ENCODE data around the gene DIP2A. TPM values are rescaled to one million over a fixed set of nuclear protein-coding genes. Genes with fewer than 3 reads are reported as not detected.

DIP2A gene
- total RNA-seq, 1 experiment from 2014 or later: 22.9 TPM

DNA sequence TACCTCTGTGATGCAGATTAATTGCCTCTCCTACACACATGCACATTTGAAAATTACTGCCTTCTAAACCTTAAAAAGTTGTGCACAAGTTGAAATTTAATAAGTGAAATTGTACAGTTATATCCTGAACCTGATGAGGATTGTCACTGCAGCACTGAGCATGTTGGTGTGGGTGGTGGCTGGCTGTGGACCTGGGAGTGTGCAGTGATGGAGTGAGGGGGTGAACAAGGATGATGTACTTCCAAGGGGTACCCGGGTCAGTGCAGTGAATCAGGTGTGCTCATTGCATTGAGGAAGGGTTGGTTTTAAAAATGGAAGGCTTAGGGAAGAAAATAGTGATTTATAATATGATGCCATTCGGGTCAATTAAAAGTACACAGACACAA is 24.1 kb downstream of the DIP2A start:
- POLR2A ChIA-PET: no interaction called here
- intact Hi-C loops (cut with micrococcal nuclease; ENCODE audit: unreplicated experiment) (no loop called here), in situ Hi-C loops (cut with HindIII; ENCODE audit: low pct_unique_long_range_greater_than_20kb, low sequenced_read_pairs) (no loop called here)
- no peaks in the 10 kb centered on the region for H3K36me3 ChIP-seq (ENCODE audit: control insufficient read depth, insufficient read depth, low read length)
- ATAC-seq (no peak), DNase-seq (ENCODE audit: low read depth, low spot score) (no peak)
- no peaks in the 10 kb centered on the region for H3K4me1 ChIP-seq (ENCODE audit: control insufficient read depth, insufficient read depth, low read length)
- no peak overlapping the region for H3K4me3 ChIP-seq (ENCODE audit: low read depth in 2 of 2, low read length in 2 of 2)
- CTCF ChIA-PET: no interaction called here
- no peaks in the 10 kb centered on the region for H3K9me3 ChIP-seq (ENCODE audit: control insufficient read depth, insufficient read depth, low read depth, low read length)
- H3K27me3 ChIP-seq (ENCODE audit: control insufficient read depth, insufficient read depth, low read length): no peaks in the 10 kb centered on the region
- TF ChIP-seq SIN3A (IDR thresholded peaks at IDR 0.05; ENCODE audit: borderline replicate concordance, insufficient read depth, low read depth, low read length): no peak
- no peak for TF ChIP-seq POLR2AphosphoS5 (IDR thresholded peaks at IDR 0.05; ENCODE audit: low read depth, low read length)
- TF ChIP-seq CTCF (IDR thresholded peaks at IDR 0.05): no peak
- TF ChIP-seq TCF7L2 (IDR thresholded peaks at IDR 0.05; ENCODE audit: low read depth, low read length): no peak
- TF ChIP-seq, protein P1, sequence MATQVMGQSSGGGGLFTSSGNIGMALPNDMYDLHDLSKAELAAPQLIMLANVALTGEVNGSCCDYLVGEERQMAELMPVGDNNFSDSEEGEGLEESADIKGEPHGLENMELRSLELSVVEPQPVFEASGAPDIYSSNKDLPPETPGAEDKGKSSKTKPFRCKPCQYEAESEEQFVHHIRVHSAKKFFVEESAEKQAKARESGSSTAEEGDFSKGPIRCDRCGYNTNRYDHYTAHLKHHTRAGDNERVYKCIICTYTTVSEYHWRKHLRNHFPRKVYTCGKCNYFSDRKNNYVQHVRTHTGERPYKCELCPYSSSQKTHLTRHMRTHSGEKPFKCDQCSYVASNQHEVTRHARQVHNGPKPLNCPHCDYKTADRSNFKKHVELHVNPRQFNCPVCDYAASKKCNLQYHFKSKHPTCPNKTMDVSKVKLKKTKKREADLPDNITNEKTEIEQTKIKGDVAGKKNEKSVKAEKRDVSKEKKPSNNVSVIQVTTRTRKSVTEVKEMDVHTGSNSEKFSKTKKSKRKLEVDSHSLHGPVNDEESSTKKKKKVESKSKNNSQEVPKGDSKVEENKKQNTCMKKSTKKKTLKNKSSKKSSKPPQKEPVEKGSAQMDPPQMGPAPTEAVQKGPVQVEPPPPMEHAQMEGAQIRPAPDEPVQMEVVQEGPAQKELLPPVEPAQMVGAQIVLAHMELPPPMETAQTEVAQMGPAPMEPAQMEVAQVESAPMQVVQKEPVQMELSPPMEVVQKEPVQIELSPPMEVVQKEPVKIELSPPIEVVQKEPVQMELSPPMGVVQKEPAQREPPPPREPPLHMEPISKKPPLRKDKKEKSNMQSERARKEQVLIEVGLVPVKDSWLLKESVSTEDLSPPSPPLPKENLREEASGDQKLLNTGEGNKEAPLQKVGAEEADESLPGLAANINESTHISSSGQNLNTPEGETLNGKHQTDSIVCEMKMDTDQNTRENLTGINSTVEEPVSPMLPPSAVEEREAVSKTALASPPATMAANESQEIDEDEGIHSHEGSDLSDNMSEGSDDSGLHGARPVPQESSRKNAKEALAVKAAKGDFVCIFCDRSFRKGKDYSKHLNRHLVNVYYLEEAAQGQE (IDR thresholded peaks at IDR 0.05; ENCODE audit: insufficient read depth in 1 of 2, low read depth in 2 of 2, low read length in 1 of 2): no peak
- no peak overlapping the region for H3K27ac ChIP-seq (ENCODE audit: low read length)
- BruUV-seq (replicated peaks): no TSS peak

DNA sequence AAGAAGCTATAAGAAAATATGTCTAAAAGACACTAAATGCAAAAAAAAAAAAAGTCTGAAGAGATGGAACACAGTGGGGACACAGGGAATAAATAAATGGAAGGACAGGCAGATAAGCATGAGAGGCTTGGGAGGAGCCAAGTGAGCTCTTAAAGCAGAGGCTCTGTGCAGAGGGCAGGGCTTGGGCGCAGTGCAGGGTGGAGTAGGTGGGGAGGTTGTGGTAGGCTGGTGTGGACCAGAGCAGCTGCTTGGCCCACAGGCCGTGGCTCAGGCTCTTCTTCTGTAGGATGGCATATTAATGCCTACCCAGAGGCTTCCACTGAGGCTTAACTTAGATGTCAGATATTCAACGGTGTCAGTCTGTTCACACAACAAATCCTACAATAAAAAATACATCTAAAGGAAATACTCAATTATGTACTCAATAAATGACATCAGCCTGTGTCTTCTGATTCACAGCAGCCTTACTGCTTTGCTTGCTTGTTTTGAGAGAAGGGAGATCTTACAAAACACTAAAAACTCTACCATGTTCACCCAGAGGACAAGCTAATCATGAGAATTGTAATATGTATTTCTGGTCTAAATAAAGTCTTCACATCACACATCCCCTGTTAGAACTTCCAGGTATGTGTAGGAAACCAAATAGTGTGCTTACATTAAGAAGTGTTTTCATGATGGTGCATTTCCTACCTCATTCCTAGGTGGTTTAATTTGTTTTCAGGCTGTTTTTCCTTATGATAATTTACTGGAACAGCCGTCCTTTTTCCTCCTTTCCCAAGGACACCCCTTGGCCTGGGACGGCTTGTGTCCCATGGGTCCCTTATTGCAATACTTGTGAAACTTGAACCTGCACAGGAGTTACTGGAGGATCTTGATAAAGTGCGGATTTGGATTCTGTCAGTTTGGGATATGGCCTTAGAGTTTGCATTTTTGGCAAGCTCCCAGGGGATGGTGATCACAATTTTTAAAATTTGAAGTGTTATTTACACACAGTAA is 24.9 kb downstream of the DIP2A start:
- H3K27ac ChIP-seq (ENCODE audit: low read length): no peak overlapping the region
- ChIA-PET POLR2A (no interaction called here), CTCF (no interaction called here)
- DNase-seq (ENCODE audit: low read depth, low spot score) (no peak), ATAC-seq (no peak)
- no peaks in the 10 kb centered on the region for H3K27me3 ChIP-seq (ENCODE audit: control insufficient read depth, insufficient read depth, low read length)
- no TSS peak for BruUV-seq (replicated peaks)
- no peak overlapping the region for H3K4me3 ChIP-seq (ENCODE audit: low read depth in 2 of 2, low read length in 2 of 2)
- intact Hi-C loops (cut with micrococcal nuclease; ENCODE audit: unreplicated experiment) (no loop called here), in situ Hi-C loops (cut with HindIII; ENCODE audit: low pct_unique_long_range_greater_than_20kb, low sequenced_read_pairs) (no loop called here)
- TF ChIP-seq, protein P1 (IDR thresholded peaks at IDR 0.05; ENCODE audit: insufficient read depth in 1 of 2, low read depth in 2 of 2, low read length in 1 of 2): no peak
- TF ChIP-seq TCF7L2 (IDR thresholded peaks at IDR 0.05; ENCODE audit: low read depth, low read length) (no peak), SIN3A (IDR thresholded peaks at IDR 0.05; ENCODE audit: borderline replicate concordance, insufficient read depth, low read depth, low read length) (no peak), POLR2AphosphoS5 (IDR thresholded peaks at IDR 0.05; ENCODE audit: low read depth, low read length) (no peak), CTCF (IDR thresholded peaks at IDR 0.05) (no peak)
- H3K9me3 ChIP-seq (ENCODE audit: control insufficient read depth, insufficient read depth, low read depth, low read length): no peaks in the 10 kb centered on the region
- H3K36me3 ChIP-seq (ENCODE audit: control insufficient read depth, insufficient read depth, low read length): no peaks in the 10 kb centered on the region
- H3K4me1 ChIP-seq (ENCODE audit: control insufficient read depth, insufficient read depth, low read length): no peaks in the 10 kb centered on the region
